Neural cell (in vitro differentiated cells): ENCODE data around the gene TEX22. TPM values are rescaled to one million over a fixed set of nuclear protein-coding genes. Genes with fewer than 3 reads are reported as not detected.

Experiments used
- H2AFZ ChIP-seq: fragments of 200-600, 300-800 bp; sonication (generic), shearing (Covaris generic); 2 replicates; pipeline ENCODE4 v1.6.0; 2014; ENCODE audit warnings: low read depth, mild to moderate bottlenecking, antibody characterized with exemption, low read length, moderate library complexity
- H3F3A ChIP-seq: fragments of 200-600 bp; shearing (Covaris generic); 2 replicates; pipeline ENCODE4 v1.6.1; 2016; ENCODE audit warnings: mild to moderate bottlenecking, moderate library complexity, mixed read lengths, antibody characterized with exemption, low read length; ENCODE audit not compliant: insufficient read depth, poor library complexity, severe bottlenecking
- H3K27ac ChIP-seq: fragments of 200-600, 300-800 bp; sonication (generic), shearing (Covaris generic); 2 replicates; pipeline ENCODE4 v1.5.1; 2014; ENCODE audit warnings: mild to moderate bottlenecking, low read length, moderate library complexity
- H3K27me3 ChIP-seq: fragments of 300-800, 200-600 bp; sonication (generic), shearing (Covaris generic); 2 replicates; pipeline ENCODE4 v1.6.0; 2014; ENCODE audit warnings: mild to moderate bottlenecking, low read depth, low read length, moderate library complexity; ENCODE audit not compliant: insufficient read depth
- H3K36me3 ChIP-seq: fragments of 300-800, 200-600 bp; sonication (generic), shearing (Covaris generic); 2 replicates; pipeline ENCODE4 v1.5.1; 2014; ENCODE audit warnings: mild to moderate bottlenecking, antibody characterized with exemption, low read length, moderate library complexity; ENCODE audit not compliant: insufficient read depth
- H3K4me2 ChIP-seq: fragments of 300-800, 200-600 bp; sonication (generic), shearing (Covaris generic); 2 replicates; pipeline ENCODE4 v1.6.0; 2014; ENCODE audit warnings: mild to moderate bottlenecking, low read length
- H3K4me3 ChIP-seq: fragments of 300-800, 200-600 bp; sonication (generic), shearing (Covaris generic); 2 replicates; pipeline ENCODE4 v1.5.1; 2014; ENCODE audit warnings: mild to moderate bottlenecking, low read length, moderate library complexity
- H3K79me2 ChIP-seq: fragments of 200-600 bp; shearing (Covaris generic); replicated peaks from 2 replicates; pipeline ENCODE4 v1.6.0; 2014; ENCODE audit warnings: mild to moderate bottlenecking, low read length, moderate library complexity; ENCODE audit not compliant: insufficient read depth
- H3K9ac ChIP-seq: fragments of 300-800, 200-600 bp; sonication (generic), shearing (Covaris generic); 2 replicates; pipeline ENCODE4 v1.6.1; 2016; ENCODE audit warnings: mild to moderate bottlenecking, low read length, mixed read lengths
- H3K9me2 ChIP-seq: fragments of 200-600 bp; shearing (Covaris generic); 2 replicates; pipeline ENCODE4 v1.6.1; 2016; ENCODE audit warnings: mild to moderate bottlenecking, low read length, mixed read lengths; ENCODE audit not compliant: insufficient read depth
- H3K9me3 ChIP-seq: fragments of 200-600, 300-800 bp; sonication (generic), shearing (Covaris generic); 2 replicates; pipeline ENCODE4 v1.6.1; 2016; ENCODE audit warnings: mild to moderate bottlenecking, mixed run types, low read length, moderate library complexity, mixed read lengths
- H4K20me1 ChIP-seq: fragments of 200-600 bp; shearing (Covaris generic); 2 replicates; pipeline ENCODE4 v1.6.1; 2016; ENCODE audit warnings: mild to moderate bottlenecking, mixed run types; ENCODE audit not compliant: insufficient read depth
- CTCF ChIP-seq: fragments of 450-650 bp; IDR thresholded peaks from 2 replicates; pipeline ENCODE4 v1.5.1; 2014; ENCODE audit warnings: antibody characterized with exemption, mild to moderate bottlenecking, moderate library complexity; ENCODE audit not compliant: poor library complexity, severe bottlenecking
- EP300 ChIP-seq: fragments of 450-650 bp; conservative IDR thresholded peaks from 2 replicates; pipeline ENCODE4 v1.6.1; 2014; ENCODE audit warnings: antibody characterized with exemption, mild to moderate bottlenecking, moderate library complexity; ENCODE audit not compliant: poor library complexity, severe bottlenecking
- EZH2 ChIP-seq: fragments of 200-600, 300-800 bp; shearing (Covaris generic), sonication (generic); IDR thresholded peaks from 2 replicates; pipeline ENCODE4 v1.6.1; 2014; ENCODE audit warnings: antibody characterized with exemption, low read length, borderline replicate concordance, mild to moderate bottlenecking; ENCODE audit not compliant: insufficient read depth, poor library complexity, severe bottlenecking
- MXI1 ChIP-seq: fragments of 450-650 bp; conservative IDR thresholded peaks from 2 replicates; pipeline ENCODE4 v1.6.1; 2014; ENCODE audit warnings: antibody characterized with exemption, mild to moderate bottlenecking; ENCODE audit not compliant: poor library complexity, severe bottlenecking
- POLR2AphosphoS5 ChIP-seq: IDR thresholded peaks from 2 replicates; pipeline ENCODE4 v1.6.1; 2012
- RAD21 ChIP-seq: fragments of 450-650 bp; conservative IDR thresholded peaks from 2 replicates; pipeline ENCODE4 v1.6.1; 2014; ENCODE audit warnings: antibody characterized with exemption, mild to moderate bottlenecking, moderate library complexity
- REST ChIP-seq: IDR thresholded peaks from 2 replicates; pipeline ENCODE4 v1.6.1; 2012; ENCODE audit warnings: borderline replicate concordance
- SMC3 ChIP-seq: fragments of 450-650 bp; conservative IDR thresholded peaks from 2 replicates; pipeline ENCODE4 v1.6.1; 2014; ENCODE audit warnings: antibody characterized with exemption, mild to moderate bottlenecking, moderate library complexity; ENCODE audit not compliant: poor library complexity
- TAF1 ChIP-seq: IDR thresholded peaks from 2 replicates; pipeline ENCODE4 v1.6.1; 2012; ENCODE audit warnings: low read depth
- polyA plus RNA-seq: library from polyadenylated mRNA; depleted of rRNA; stranded (reverse); fragments of >200 nt; gene quantifications from 2 replicates; pipeline ENCODE4 v1.2.3, GENCODE V29; 2014

TEX22 gene
- polyA plus RNA-seq, 1 donor from 2014 or later = 0.22 TPM

GRCh38 chr14:105422695-105423487 lies 24.6 kb downstream of the TEX22 start:
- no peaks in the 10 kb centered on the region for H3K27me3 ChIP-seq
- no peaks in the 10 kb centered on the region for H3K9me2 ChIP-seq
- peaks cover 4% of the 10 kb centered on the region for H3F3A ChIP-seq
- H3K4me2 ChIP-seq = no peak overlapping the region
- no peaks in the 10 kb centered on the region for H3K9me3 ChIP-seq
- TF ChIP-seq SMC3 (no peak), MXI1 (no peak), RAD21 (no peak), EP300 (no peak), EZH2 (no peak), POLR2AphosphoS5 (no peak), TAF1 (no peak), REST (no peak), CTCF (no peak)
- H3K9ac ChIP-seq = no peak overlapping the region
- no peaks in the 10 kb centered on the region for H3K36me3 ChIP-seq
- H3K4me3 ChIP-seq = no peak overlapping the region
- no peaks in the 10 kb centered on the region for H4K20me1 ChIP-seq
- peaks cover 46% of the 10 kb centered on the region for H3K79me2 ChIP-seq
- H3K27ac ChIP-seq = no peak overlapping the region
- H2AFZ ChIP-seq = no peak overlapping the region

- no peak overlapping the region for H2AFZ ChIP-seq
- H3K4me2 ChIP-seq = no peak overlapping the region
- no peaks in the 10 kb centered on the region for H3K9me2 ChIP-seq
- H3K27me3 ChIP-seq = no peaks in the 10 kb centered on the region
- H3K79me2 ChIP-seq = peaks cover 46% of the 10 kb centered on the region
- TF ChIP-seq TAF1 = no peak
- TF ChIP-seq RAD21 = no peak
- no peak for TF ChIP-seq MXI1
- TF ChIP-seq POLR2AphosphoS5 = no peak
- no peak for TF ChIP-seq EZH2
- no peak for TF ChIP-seq EP300
- TF ChIP-seq SMC3 = no peak
- no peak for TF ChIP-seq REST
- TF ChIP-seq CTCF = no peak
- no peak overlapping the region for H3K4me3 ChIP-seq
- no peak overlapping the region for H3K9ac ChIP-seq
- no peak overlapping the region for H3K27ac ChIP-seq
- no peaks in the 10 kb centered on the region for H4K20me1 ChIP-seq
- peaks cover 3% of the 10 kb centered on the region for H3F3A ChIP-seq
- no peaks in the 10 kb centered on the region for H3K36me3 ChIP-seq
- no peaks in the 10 kb centered on the region for H3K9me3 ChIP-seq
Observed at GRCh38 chr14:105423488-105424195, 25.3 kb downstream of the TEX22 start.
